IMR-90 (cell line): ENCODE data around the gene PIGP. TPM values are rescaled to one million over a fixed set of nuclear protein-coding genes. Genes with fewer than 3 reads are reported as not detected.

ENCODE experiments used
- ATAC-seq: fragments of 200-7000 bp; cut with Tn5 transposase; 2 replicates; pipeline ENCODE4 v1.9.1; 2020; ENCODE audit warnings: low read depth, mild to moderate bottlenecking, moderate library complexity
- BruUV-seq: library from RNA; stranded (reverse); fragments of 400-500 nt; replicated peaks from 2 replicates; lab custom pipeline; 2021; lab: Mats Ljungman, UMichigan
- CTCF ChIA-PET: fragments of 300-600 bp; formaldehyde crosslinking; extraction: SDS; loops from one replicate; lab custom pipeline; 2021; ENCODE audit warnings: antibody characterized with exemption; lab: Yijun Ruan, JAX
- POLR2A ChIA-PET: fragments of 300-600 bp; sonication (Branson Sonifier 250); formaldehyde crosslinking; loops from one replicate; lab custom pipeline; 2022; ENCODE audit warnings: antibody characterized with exemption; ENCODE audit not compliant: unreplicated experiment; lab: Charles Lee
- DNase-seq: peaks from one replicate; pipeline ENCODE4 v3.0.0; 2013
- H2AFZ ChIP-seq: replicated peaks from 2 replicates; pipeline ENCODE3; 2013; ENCODE audit warnings: low read length, mild to moderate bottlenecking; ENCODE audit not compliant: poor library complexity
- H2AK5ac ChIP-seq: 2 replicates; pipeline ENCODE4 v1.6.1; 2013; ENCODE audit warnings: low read depth, low read length, inconsistent platforms
- H2AK9ac ChIP-seq: replicated peaks from 2 replicates; pipeline ENCODE3; 2013; ENCODE audit warnings: mild to moderate bottlenecking, low read depth, low read length, moderate library complexity; ENCODE audit not compliant: poor library complexity
- H2BK120ac ChIP-seq: 2 replicates; pipeline ENCODE4 v1.6.1; 2013; ENCODE audit warnings: low read depth, low read length, inconsistent platforms
- H2BK15ac ChIP-seq: 3 replicates; pipeline ENCODE4 v1.6.1; 2013; ENCODE audit warnings: low read depth, low read length, inconsistent platforms
- H2BK20ac ChIP-seq: 2 replicates; pipeline ENCODE4 v1.6.1; 2013; ENCODE audit warnings: low read depth, mild to moderate bottlenecking, inconsistent platforms, low read length, moderate library complexity
- H2BK5ac ChIP-seq: 2 replicates; pipeline ENCODE4 v1.6.1; 2013; ENCODE audit warnings: mild to moderate bottlenecking, low read depth, low read length, inconsistent platforms; ENCODE audit not compliant: poor library complexity, severe bottlenecking
- H3K14ac ChIP-seq: replicated peaks from 2 replicates; pipeline ENCODE4 v1.6.1; 2013; ENCODE audit warnings: low read depth, low read length, inconsistent platforms
- H3K18ac ChIP-seq: 2 replicates; pipeline ENCODE4 v1.6.1; 2013; ENCODE audit warnings: low read depth, low read length, control low read depth
- H3K23ac ChIP-seq: 2 replicates; pipeline ENCODE4 v1.6.1; 2013; ENCODE audit warnings: low read depth, low read length, inconsistent platforms
- H3K27ac ChIP-seq: 2 replicates; pipeline ENCODE4 v1.5.1; 2013; ENCODE audit warnings: mild to moderate bottlenecking, control low read depth, low read length; ENCODE audit not compliant: insufficient read depth
- H3K27me3 ChIP-seq: 2 replicates; pipeline ENCODE4 v1.6.1; 2013; ENCODE audit warnings: low read length; ENCODE audit not compliant: control insufficient read depth, insufficient read depth
- H3K36me3 ChIP-seq: 2 replicates; pipeline ENCODE4 v1.6.1; 2013; ENCODE audit warnings: low read length, mixed read lengths; ENCODE audit not compliant: control insufficient read depth, insufficient read depth
- H3K4ac ChIP-seq: 2 replicates; pipeline ENCODE4 v1.6.1; 2013; ENCODE audit warnings: low read depth, low read length, inconsistent platforms
- H3K4me1 ChIP-seq: 2 replicates; pipeline ENCODE4 v1.6.1; 2013; ENCODE audit warnings: low read length, mixed read lengths; ENCODE audit not compliant: control insufficient read depth, insufficient read depth
- H3K4me2 ChIP-seq: 2 replicates; pipeline ENCODE4 v1.6.1; 2013; ENCODE audit warnings: low read depth, mild to moderate bottlenecking, control low read depth, low read length, moderate library complexity
- H3K4me3 ChIP-seq: 2 replicates; pipeline ENCODE4 v1.5.1; 2013; ENCODE audit warnings: low read depth, mild to moderate bottlenecking, control low read depth, low read length, moderate library complexity; ENCODE audit not compliant: insufficient read depth
- H3K56ac ChIP-seq: 2 replicates; pipeline ENCODE4 v1.6.1; 2013; ENCODE audit warnings: low read length, inconsistent platforms; ENCODE audit not compliant: insufficient read depth; ENCODE audit errors: extremely low read depth
- H3K79me1 ChIP-seq, 2 experiments: 2 replicates each; pipeline ENCODE4 v1.6.1; 2013; ENCODE audit warnings: low read length in 2 of 2, inconsistent platforms in 1 of 2, low read depth in 1 of 2
- H3K9ac ChIP-seq: 2 replicates; pipeline ENCODE4 v1.6.1; 2013; ENCODE audit warnings: low read depth, low read length, control low read depth
- H3K9me1 ChIP-seq: 2 replicates; pipeline ENCODE4 v1.6.1; 2013; ENCODE audit warnings: low read length, inconsistent platforms; ENCODE audit not compliant: insufficient read depth
- H3K9me3 ChIP-seq: 2 replicates; pipeline ENCODE4 v1.6.1; 2013; ENCODE audit warnings: low read length; ENCODE audit not compliant: control insufficient read depth, insufficient read depth
- H4K20me1 ChIP-seq: 2 replicates; pipeline ENCODE4 v1.6.1; 2013; ENCODE audit warnings: low read length, inconsistent platforms; ENCODE audit not compliant: insufficient read depth
- H4K5ac ChIP-seq: 2 replicates; pipeline ENCODE4 v1.6.1; 2013; ENCODE audit warnings: mild to moderate bottlenecking, low read depth, low read length, control low read depth
- H4K8ac ChIP-seq, 2 experiments: 2 replicates each; pipeline ENCODE4 v1.6.1; 2013; ENCODE audit warnings: low read depth in 2 of 2, low read length in 2 of 2, control low read depth in 1 of 2, inconsistent platforms in 1 of 2
- H4K91ac ChIP-seq: 2 replicates; pipeline ENCODE4 v1.6.1; 2013; ENCODE audit warnings: low read depth, low read length, inconsistent platforms; ENCODE audit not compliant: insufficient read depth
- CEBPB ChIP-seq: IDR thresholded peaks from 2 replicates; pipeline ENCODE4 v1.6.1; 2012; ENCODE audit warnings: low read depth, low read length, improper control_type of control experiment
- CHD1 ChIP-seq: IDR thresholded peaks from 2 replicates; pipeline ENCODE4 v1.6.1; 2012; ENCODE audit warnings: low read depth, low read length, improper control_type of control experiment
- CTCF ChIP-seq: conservative IDR thresholded peaks from 2 replicates; pipeline ENCODE4 v1.5.1; 2012; ENCODE audit warnings: mild to moderate bottlenecking, low read depth, low read length, improper control_type of control experiment
- POLR2A ChIP-seq: IDR thresholded peaks from 2 replicates; pipeline ENCODE4 v1.6.1; 2012; ENCODE audit warnings: mild to moderate bottlenecking, low read depth, low read length
- RAD21 ChIP-seq: IDR thresholded peaks from 2 replicates; pipeline ENCODE4 v1.6.1; 2012; ENCODE audit warnings: low read length, improper control_type of control experiment
- RCOR1 ChIP-seq: IDR thresholded peaks from 2 replicates; pipeline ENCODE4 v1.6.1; 2012; ENCODE audit warnings: mild to moderate bottlenecking, low read length, improper control_type of control experiment; ENCODE audit not compliant: insufficient replicate concordance
- SMC3 ChIP-seq: fragments of 150-350 bp; IDR thresholded peaks from 2 replicates; pipeline ENCODE4 v1.6.1; 2016; ENCODE audit warnings: low read depth, mild to moderate bottlenecking, antibody characterized with exemption, low read length, moderate library complexity
- WGBS, 2 experiments: methylation state at CpG; one replicate each; pipeline versions ENCODE4 v1.1.5 to v1.1.7; 2013; ENCODE audit warnings: missing lambda C conversion rate in 2 of 2; ENCODE audit not compliant: insufficient read length in 1 of 2; ENCODE audit errors: extremely low coverage in 2 of 2; 5-methylcytosine and 5-hydroxymethylcytosine counted together
- dilution Hi-C: fragments of 300-500 bp; cut with HindIII; formaldehyde crosslinking; loops from one replicate; pipeline ENCODE4 v1.14.3; 2018; ENCODE audit warnings: low sequenced_read_pairs; ENCODE audit not compliant: unreplicated experiment
- in situ Hi-C: fragments of 300-500 bp; cut with MboI; formaldehyde crosslinking; loops from 3 replicates; pipeline ENCODE4 v1.14.3; 2019; ENCODE audit warnings: low sequenced_read_pairs, inconsistent platforms, mixed read lengths
- intact Hi-C: fragments of 100-400 bp; cut with micrococcal nuclease; formaldehyde crosslinking; loops from 2 replicates; pipeline ENCODE4 v1.10.0; 2022
- polyA plus RNA-seq, 3 experiments: library from polyadenylated mRNA; depleted of rRNA; stranded (reverse); fragments of >200 nt; gene quantifications; 2 replicates each; pipeline ENCODE4 v1.2.3, GENCODE V29; 2012; ENCODE audit warnings: low replicate concordance in 1 of 3
- total RNA-seq: library from RNA; depleted of rRNA; stranded (reverse); fragments of >200 nt; gene quantifications from 2 replicates; pipeline ENCODE4 v1.2.3, GENCODE V29; 2012
- TF ChIP-seq, protein P1 (sequence below): fragments of 150-350 bp; IDR thresholded peaks from 2 replicates; pipeline ENCODE4 v1.6.1; 2016; ENCODE audit warnings: low read depth, mild to moderate bottlenecking, low read length, moderate library complexity, borderline replicate concordance

PIGP gene
- total and polyA plus RNA-seq, 2 of the 4 experiments (the other 2 are of a cell fraction): 4.1 to 15.4 TPM

DNA sequence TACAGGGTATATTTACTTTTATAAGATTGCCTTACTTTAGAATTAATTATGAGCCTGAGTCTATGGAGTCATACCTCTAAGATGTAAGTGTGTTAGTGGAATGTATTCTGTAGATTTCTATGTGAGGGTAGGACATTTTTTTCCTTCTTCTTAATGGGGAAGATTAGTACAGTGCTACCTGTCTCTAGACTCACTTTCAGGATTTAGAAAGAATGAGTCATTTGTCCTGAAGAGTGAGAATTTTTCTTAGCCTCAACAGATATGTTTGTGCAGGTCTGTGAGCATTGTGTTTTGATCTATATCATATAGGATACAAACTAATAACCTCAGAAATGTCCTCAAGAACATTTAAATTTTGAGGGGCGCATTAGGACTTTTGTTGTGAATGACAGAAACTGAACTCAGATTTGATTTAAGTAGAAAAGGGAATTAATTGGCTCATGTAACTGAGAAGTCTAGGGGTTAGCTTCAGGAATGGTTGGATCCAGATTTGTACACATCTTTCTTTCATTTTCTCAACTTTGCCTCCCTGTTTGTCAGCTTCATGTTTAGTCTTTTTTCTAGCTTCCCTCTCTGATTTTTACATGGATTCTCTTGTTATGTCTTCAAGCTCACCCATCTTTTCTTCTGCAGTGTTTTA is 45.4 kb upstream of the PIGP start:
- H4K20me1 ChIP-seq: peaks cover 7% of the 10 kb centered on the region; the same call in 1 of the 2 replicates
- CTCF ChIA-PET: no interaction called here

More for the DNA sequence above, 45.4 kb upstream of the PIGP start:
- no TSS peak for BruUV-seq
- no peak overlapping the region for H4K91ac ChIP-seq
- no peak overlapping the region for H3K18ac ChIP-seq
- H2AK5ac ChIP-seq: no peak overlapping the region
- WGBS, 2 experiments: no CpG with 5 or more reads among the region's 1 CpG
- H2BK15ac ChIP-seq: no peak overlapping the region
- no peaks in the 10 kb centered on the region for H3K9me3 ChIP-seq
- no peak overlapping the region for H3K27ac ChIP-seq
- no peak overlapping the region for H3K4ac ChIP-seq
- H3K27me3 ChIP-seq: no peaks in the 10 kb centered on the region
- ATAC-seq (no peak), DNase-seq (no peak)
- dilution Hi-C loops: no loop called here
- H3K79me1 ChIP-seq: peaks cover 7 to 27% of the 10 kb centered on the region in 2 experiments
- TF ChIP-seq RAD21: no peak
- TF ChIP-seq CTCF: no peak
- TF ChIP-seq POLR2A: no peak
- TF ChIP-seq CEBPB: no peak
- no peak for TF ChIP-seq SMC3
- no peak for TF ChIP-seq CHD1
- TF ChIP-seq RCOR1: no peak
- TF ChIP-seq, protein P1, sequence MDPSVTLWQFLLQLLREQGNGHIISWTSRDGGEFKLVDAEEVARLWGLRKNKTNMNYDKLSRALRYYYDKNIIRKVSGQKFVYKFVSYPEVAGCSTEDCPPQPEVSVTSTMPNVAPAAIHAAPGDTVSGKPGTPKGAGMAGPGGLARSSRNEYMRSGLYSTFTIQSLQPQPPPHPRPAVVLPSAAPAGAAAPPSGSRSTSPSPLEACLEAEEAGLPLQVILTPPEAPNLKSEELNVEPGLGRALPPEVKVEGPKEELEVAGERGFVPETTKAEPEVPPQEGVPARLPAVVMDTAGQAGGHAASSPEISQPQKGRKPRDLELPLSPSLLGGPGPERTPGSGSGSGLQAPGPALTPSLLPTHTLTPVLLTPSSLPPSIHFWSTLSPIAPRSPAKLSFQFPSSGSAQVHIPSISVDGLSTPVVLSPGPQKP: no peak
- POLR2A ChIA-PET: interaction anchor here (0.6 kb wide), 1 partner anchor 41 kb away, joined by 4 read pairs; no protein-coding TSS in a partner anchor
- intact Hi-C loops: no loop called here
- in situ Hi-C loops: no loop called here
- no peak overlapping the region for H2BK120ac ChIP-seq
- no peak overlapping the region for H3K9ac ChIP-seq
- no peak overlapping the region for H4K5ac ChIP-seq
- no peak overlapping the region for H3K23ac ChIP-seq
- no peak overlapping the region for H2AK9ac ChIP-seq
- no peak overlapping the region for H2AFZ ChIP-seq
- no peak overlapping the region for H4K8ac ChIP-seq
- H3K4me1 ChIP-seq: 0 out of 2 replicates have a peak, but pooled peaks cover 1% of the 10 kb centered on the region
- H2BK5ac ChIP-seq: no peak overlapping the region
- no peak overlapping the region for H3K4me3 ChIP-seq
- H3K9me1 ChIP-seq: no peaks in the 10 kb centered on the region; the same call in 1 of the 2 replicates
- H3K36me3 ChIP-seq: peaks cover 13% of the 10 kb centered on the region
- H3K56ac ChIP-seq: no peak overlapping the region
- H3K4me2 ChIP-seq: no peak overlapping the region
- H3K14ac ChIP-seq: no peak overlapping the region
- no peak overlapping the region for H2BK20ac ChIP-seq
